H9 (cell line): ENCODE results near the gene ANGEL2. TPM values are rescaled to one million over a fixed set of nuclear protein-coding genes. Genes with fewer than 3 reads are reported as not detected.
A peak's percentile ranks its signal among the peaks of the same experiment; 100 is the strongest.

Experiments
- DNase-seq: peaks from one replicate; pipeline ENCODE4 v3.0.0-alpha.2; 2017
- H2AFZ ChIP-seq: one replicate; pipeline ENCODE4 v1.6.1; 2013; ENCODE audit warnings: mild to moderate bottlenecking, low read length, control low read depth, moderate library complexity
- H2AK5ac ChIP-seq: 2 replicates; pipeline ENCODE4 v1.6.1; 2013; ENCODE audit warnings: low read length, control low read depth, mixed read lengths; ENCODE audit not compliant: insufficient read length
- H2BK120ac ChIP-seq: one replicate; pipeline ENCODE4 v1.6.1; 2013; ENCODE audit warnings: low read depth, mild to moderate bottlenecking, low read length, control low read depth, inconsistent platforms; ENCODE audit not compliant: poor library complexity, severe bottlenecking
- H2BK12ac ChIP-seq: 2 replicates; pipeline ENCODE4 v1.6.1; 2013; ENCODE audit warnings: low read length, control low read depth, mixed read lengths, low read depth; ENCODE audit not compliant: insufficient read length
- H2BK15ac ChIP-seq: 2 replicates; pipeline ENCODE4 v1.6.1; 2013; ENCODE audit warnings: low read depth, low read length, control low read depth
- H2BK20ac ChIP-seq: one replicate; pipeline ENCODE4 v1.6.1; 2013; ENCODE audit warnings: low read depth, mild to moderate bottlenecking, low read length, control low read depth, inconsistent platforms; ENCODE audit not compliant: poor library complexity, severe bottlenecking
- H2BK5ac ChIP-seq: 2 replicates; pipeline ENCODE4 v1.6.1; 2013; ENCODE audit warnings: low read length, control low read depth, mixed read lengths; ENCODE audit not compliant: insufficient read length
- H3K14ac ChIP-seq: 2 replicates; pipeline ENCODE4 v1.6.1; 2013; ENCODE audit warnings: low read length, control low read depth; ENCODE audit not compliant: insufficient read depth
- H3K18ac ChIP-seq: 2 replicates; pipeline ENCODE4 v1.6.1; 2013; ENCODE audit warnings: low read depth, mild to moderate bottlenecking, mixed read lengths, low read length, control low read depth; ENCODE audit not compliant: insufficient read length
- H3K23ac ChIP-seq: 2 replicates; pipeline ENCODE4 v1.6.1; 2013; ENCODE audit warnings: low read length, control low read depth, mixed read lengths, low read depth; ENCODE audit not compliant: insufficient read length
- H3K23me2 ChIP-seq: 2 replicates; pipeline ENCODE4 v1.6.1; 2013; ENCODE audit warnings: low read depth, mild to moderate bottlenecking, mixed read lengths, low read length, control low read depth; ENCODE audit not compliant: insufficient read length, poor library complexity, severe bottlenecking
- H3K27ac ChIP-seq: 2 replicates; pipeline ENCODE4 v1.5.1; 2013; ENCODE audit warnings: low read length, control low read depth, mixed read lengths, low read depth; ENCODE audit not compliant: insufficient read length
- H3K27me3 ChIP-seq: 2 replicates; pipeline ENCODE4 v1.6.1; 2013; ENCODE audit warnings: low read length, control low read depth, inconsistent platforms; ENCODE audit not compliant: insufficient read depth
- H3K4ac ChIP-seq: 2 replicates; pipeline ENCODE4 v1.6.1; 2013; ENCODE audit warnings: low read depth, mild to moderate bottlenecking, control low read depth, inconsistent platforms, low read length, moderate library complexity
- H3K4me1 ChIP-seq: 2 replicates; pipeline ENCODE4 v1.6.1; 2013; ENCODE audit warnings: low read length, control low read depth, inconsistent platforms; ENCODE audit not compliant: insufficient read depth
- H3K4me2 ChIP-seq: 2 replicates; pipeline ENCODE4 v1.6.1; 2013; ENCODE audit warnings: low read length, control low read depth, mixed read lengths; ENCODE audit not compliant: insufficient read length, insufficient read depth
- H3K56ac ChIP-seq: 2 replicates; pipeline ENCODE4 v1.6.1; 2013; ENCODE audit warnings: low read depth, mild to moderate bottlenecking, mixed read lengths, low read length, control low read depth; ENCODE audit not compliant: insufficient read length
- H3K79me1 ChIP-seq: 2 replicates; pipeline ENCODE4 v1.6.1; 2013; ENCODE audit warnings: low read depth, mild to moderate bottlenecking, moderate library complexity, low read length, control low read depth, inconsistent platforms; ENCODE audit not compliant: insufficient read depth, poor library complexity, severe bottlenecking
- H3K79me2 ChIP-seq: 2 replicates; pipeline ENCODE4 v1.6.1; 2013; ENCODE audit warnings: low read length, control low read depth, inconsistent platforms; ENCODE audit not compliant: insufficient read depth
- H3K9ac ChIP-seq: 2 replicates; pipeline ENCODE4 v1.6.1; 2013; ENCODE audit warnings: low read length, control low read depth, mixed read lengths; ENCODE audit not compliant: insufficient read length; ENCODE audit errors: extremely low read depth
- H3K9me3 ChIP-seq: one replicate; pipeline ENCODE4 v1.6.1; 2013; ENCODE audit warnings: low read depth, low read length, inconsistent platforms; ENCODE audit not compliant: control insufficient read depth
- H3T11ph ChIP-seq: one replicate; pipeline ENCODE4 v1.6.1; 2013; ENCODE audit warnings: mild to moderate bottlenecking, low read length, control low read depth, inconsistent platforms
- H4K20me1 ChIP-seq: one replicate; pipeline ENCODE4 v1.6.1; 2013; ENCODE audit not compliant: control insufficient read depth, insufficient read length, insufficient read depth
- H4K5ac ChIP-seq: 2 replicates; pipeline ENCODE4 v1.6.1; 2013; ENCODE audit warnings: low read depth, mild to moderate bottlenecking, mixed read lengths, low read length, control low read depth; ENCODE audit not compliant: insufficient read length
- H4K8ac ChIP-seq: replicated peaks from 2 replicates; pipeline ENCODE4 v1.6.1; 2013; ENCODE audit warnings: low read length, control low read depth, mixed read lengths, low read depth; ENCODE audit not compliant: insufficient read length
- H4K91ac ChIP-seq: 2 replicates; pipeline ENCODE4 v1.6.1; 2013; ENCODE audit warnings: low read depth, mild to moderate bottlenecking, moderate library complexity, mixed read lengths, low read length, control low read depth; ENCODE audit not compliant: insufficient read length
- H3K27ac Mint-ChIP-seq, 3 experiments: 2 replicates in 2 of 3; 3 replicates in 1 of 3; pipeline ENCODE4 v1.8.0; 2020 to 2021; ENCODE audit warnings: mixed read lengths in 3 of 3, mild to moderate bottlenecking in 1 of 3, moderate library complexity in 1 of 3
- H3K27me3 Mint-ChIP-seq: 2 replicates; pipeline ENCODE4 v1.8.0; 2021; ENCODE audit warnings: low read depth, mild to moderate bottlenecking, moderate library complexity, mixed read lengths
- H3K36me3 Mint-ChIP-seq, 3 experiments: 2 replicates in 2 of 3; 3 replicates in 1 of 3; pipeline ENCODE4 v1.8.0; 2020 to 2021; ENCODE audit warnings: low read depth in 3 of 3, mixed read lengths in 3 of 3; ENCODE audit not compliant: insufficient read depth in 1 of 3
- H3K4me1 Mint-ChIP-seq, 2 experiments: 2 replicates each; pipeline ENCODE4 v1.8.0; 2020; ENCODE audit warnings: mixed read lengths in 2 of 2
- H3K4me3 Mint-ChIP-seq, 2 experiments: 2 replicates in 1 of 2; 3 replicates in 1 of 2; pipeline ENCODE4 v1.8.0; 2020 to 2021; ENCODE audit warnings: mild to moderate bottlenecking in 2 of 2, mixed read lengths in 2 of 2, moderate library complexity in 1 of 2
- H3K9me3 Mint-ChIP-seq, 2 experiments: 2 replicates in 1 of 2; 3 replicates in 1 of 2; pipeline ENCODE4 v1.8.0; 2020; ENCODE audit warnings: mild to moderate bottlenecking in 2 of 2, mixed read lengths in 2 of 2, moderate library complexity in 1 of 2
- CTCF ChIP-seq: fragments of 200-600 bp; sonication (generic); conservative IDR thresholded peaks from 3 replicates; pipeline ENCODE4 v1.8.0; 2021; ENCODE audit warnings: antibody characterized with exemption, mild to moderate bottlenecking
- WGBS: extraction: QIAGEN DNeasy Blood & Tissue Kit; methylation state at CpG from one replicate; pipeline ENCODE4 v1.1.7; 2013; ENCODE audit warnings: missing lambda C conversion rate, low lambda C conversion rate, mixed read lengths; ENCODE audit not compliant: insufficient read length; ENCODE audit errors: extremely low coverage; 5-methylcytosine and 5-hydroxymethylcytosine counted together
- total RNA-seq: library from RNA; stranded (reverse); gene quantifications from 2 replicates; pipeline ENCODE4 v1.2.1, GENCODE V29; 2021

The ANGEL2 gene
- total RNA-seq, 1 experiment from 2014 or later: 47.8 TPM

GRCh38 chr1:212975111-212975918 is 40.4 kb downstream of the ANGEL2 start:
- peaks cover 76 to 100% (median 78%) of the 10 kb centered on the region in 3 experiments for H3K36me3 Mint-ChIP-seq

More at GRCh38 chr1:212975111-212975918, 40.4 kb downstream of the ANGEL2 start:
- Mint-ChIP-seq H3K4me3 (no peak overlapping the region; a peak in 1 of 5 replicates), H3K27me3 (no peaks in the 10 kb centered on the region; the same call in 1 of the 2 replicates), H3K4me1 (peaks cover 27 to 37% of the 10 kb centered on the region in 2 experiments), H3K9me3 (no peaks in the 10 kb centered on the region), H3K27ac (peak overlapping the region in 2 of 3 experiments; percentile 14 to 69; a peak in 2 of 7 replicates)
- no CpG with 5 or more reads among the region's 10 CpGs for WGBS
- Histone ChIP-seq H3K4me2 (no peak overlapping the region), H3K79me1 (no peaks in the 10 kb centered on the region), H2AK5ac (no peak overlapping the region), H2BK15ac (no peak overlapping the region), H3K23me2 (no peaks in the 10 kb centered on the region), H4K91ac (no peak overlapping the region), H4K8ac (no peak overlapping the region), H4K5ac (no peak overlapping the region), H3K9ac (no peak overlapping the region), H2BK120ac (no peak overlapping the region), H3T11ph (no peak overlapping the region), H3K14ac (no peak overlapping the region), H3K9me3 (no peaks in the 10 kb centered on the region), H4K20me1 (no peaks in the 10 kb centered on the region), H2BK12ac (no peak overlapping the region), H3K18ac (no peak overlapping the region), H3K4me1 (no peaks in the 10 kb centered on the region), H2AFZ (no peak overlapping the region), H2BK20ac (no peak overlapping the region), H3K4ac (no peak overlapping the region), H3K56ac (no peak overlapping the region), H3K27me3 (no peaks in the 10 kb centered on the region), H3K79me2 (no peaks in the 10 kb centered on the region), H2BK5ac (no peak overlapping the region), H3K23ac (no peak overlapping the region), H3K27ac (no peak overlapping the region)
- no peak for TF ChIP-seq CTCF
- peak; percentile 23 for DNase-seq
